IMR-90 (cell line): ENCODE data around the gene CLN3. TPM values are rescaled to one million over a fixed set of nuclear protein-coding genes. Genes with fewer than 3 reads are reported as not detected.

Experiments used
- ATAC-seq: fragments of 200-7000 bp; cut with Tn5 transposase; 2 replicates; pipeline ENCODE4 v1.9.1; 2020; ENCODE audit warnings: low read depth, mild to moderate bottlenecking, moderate library complexity
- BruUV-seq: library from RNA; stranded (reverse); fragments of 400-500 nt; replicated peaks from 2 replicates; lab custom pipeline; 2021; lab: Mats Ljungman, UMichigan
- CTCF ChIA-PET: fragments of 300-600 bp; formaldehyde crosslinking; extraction: SDS; loops from one replicate; lab custom pipeline; 2021; ENCODE audit warnings: antibody characterized with exemption; lab: Yijun Ruan, JAX
- POLR2A ChIA-PET: fragments of 300-600 bp; sonication (Branson Sonifier 250); formaldehyde crosslinking; loops from one replicate; lab custom pipeline; 2022; ENCODE audit warnings: antibody characterized with exemption; ENCODE audit not compliant: unreplicated experiment; lab: Charles Lee
- DNase-seq: peaks from one replicate; pipeline ENCODE4 v3.0.0; 2013
- H2AFZ ChIP-seq: replicated peaks from 2 replicates; pipeline ENCODE3; 2013; ENCODE audit warnings: low read length, mild to moderate bottlenecking; ENCODE audit not compliant: poor library complexity
- H2AK5ac ChIP-seq: 2 replicates; pipeline ENCODE4 v1.6.1; 2013; ENCODE audit warnings: low read depth, low read length, inconsistent platforms
- H2AK9ac ChIP-seq: replicated peaks from 2 replicates; pipeline ENCODE3; 2013; ENCODE audit warnings: mild to moderate bottlenecking, low read depth, low read length, moderate library complexity; ENCODE audit not compliant: poor library complexity
- H2BK120ac ChIP-seq: 2 replicates; pipeline ENCODE4 v1.6.1; 2013; ENCODE audit warnings: low read depth, low read length, inconsistent platforms
- H2BK15ac ChIP-seq: 3 replicates; pipeline ENCODE4 v1.6.1; 2013; ENCODE audit warnings: low read depth, low read length, inconsistent platforms
- H2BK20ac ChIP-seq: 2 replicates; pipeline ENCODE4 v1.6.1; 2013; ENCODE audit warnings: low read depth, mild to moderate bottlenecking, inconsistent platforms, low read length, moderate library complexity
- H2BK5ac ChIP-seq: 2 replicates; pipeline ENCODE4 v1.6.1; 2013; ENCODE audit warnings: mild to moderate bottlenecking, low read depth, low read length, inconsistent platforms; ENCODE audit not compliant: poor library complexity, severe bottlenecking
- H3K14ac ChIP-seq: replicated peaks from 2 replicates; pipeline ENCODE4 v1.6.1; 2013; ENCODE audit warnings: low read depth, low read length, inconsistent platforms
- H3K18ac ChIP-seq: 2 replicates; pipeline ENCODE4 v1.6.1; 2013; ENCODE audit warnings: low read depth, low read length, control low read depth
- H3K23ac ChIP-seq: 2 replicates; pipeline ENCODE4 v1.6.1; 2013; ENCODE audit warnings: low read depth, low read length, inconsistent platforms
- H3K27ac ChIP-seq: 2 replicates; pipeline ENCODE4 v1.5.1; 2013; ENCODE audit warnings: mild to moderate bottlenecking, control low read depth, low read length; ENCODE audit not compliant: insufficient read depth
- H3K27me3 ChIP-seq: 2 replicates; pipeline ENCODE4 v1.6.1; 2013; ENCODE audit warnings: low read length; ENCODE audit not compliant: control insufficient read depth, insufficient read depth
- H3K36me3 ChIP-seq: 2 replicates; pipeline ENCODE4 v1.6.1; 2013; ENCODE audit warnings: low read length, mixed read lengths; ENCODE audit not compliant: control insufficient read depth, insufficient read depth
- H3K4ac ChIP-seq: 2 replicates; pipeline ENCODE4 v1.6.1; 2013; ENCODE audit warnings: low read depth, low read length, inconsistent platforms
- H3K4me1 ChIP-seq: 2 replicates; pipeline ENCODE4 v1.6.1; 2013; ENCODE audit warnings: low read length, mixed read lengths; ENCODE audit not compliant: control insufficient read depth, insufficient read depth
- H3K4me2 ChIP-seq: 2 replicates; pipeline ENCODE4 v1.6.1; 2013; ENCODE audit warnings: low read depth, mild to moderate bottlenecking, control low read depth, low read length, moderate library complexity
- H3K4me3 ChIP-seq: 2 replicates; pipeline ENCODE4 v1.5.1; 2013; ENCODE audit warnings: low read depth, mild to moderate bottlenecking, control low read depth, low read length, moderate library complexity; ENCODE audit not compliant: insufficient read depth
- H3K56ac ChIP-seq: 2 replicates; pipeline ENCODE4 v1.6.1; 2013; ENCODE audit warnings: low read length, inconsistent platforms; ENCODE audit not compliant: insufficient read depth; ENCODE audit errors: extremely low read depth
- H3K79me1 ChIP-seq, 2 experiments: 2 replicates each; pipeline ENCODE4 v1.6.1; 2013; ENCODE audit warnings: low read length in 2 of 2, inconsistent platforms in 1 of 2, low read depth in 1 of 2
- H3K9ac ChIP-seq: 2 replicates; pipeline ENCODE4 v1.6.1; 2013; ENCODE audit warnings: low read depth, low read length, control low read depth
- H3K9me1 ChIP-seq: 2 replicates; pipeline ENCODE4 v1.6.1; 2013; ENCODE audit warnings: low read length, inconsistent platforms; ENCODE audit not compliant: insufficient read depth
- H3K9me3 ChIP-seq: 2 replicates; pipeline ENCODE4 v1.6.1; 2013; ENCODE audit warnings: low read length; ENCODE audit not compliant: control insufficient read depth, insufficient read depth
- H4K20me1 ChIP-seq: 2 replicates; pipeline ENCODE4 v1.6.1; 2013; ENCODE audit warnings: low read length, inconsistent platforms; ENCODE audit not compliant: insufficient read depth
- H4K5ac ChIP-seq: 2 replicates; pipeline ENCODE4 v1.6.1; 2013; ENCODE audit warnings: mild to moderate bottlenecking, low read depth, low read length, control low read depth
- H4K8ac ChIP-seq, 2 experiments: 2 replicates each; pipeline ENCODE4 v1.6.1; 2013; ENCODE audit warnings: low read depth in 2 of 2, low read length in 2 of 2, control low read depth in 1 of 2, inconsistent platforms in 1 of 2
- H4K91ac ChIP-seq: 2 replicates; pipeline ENCODE4 v1.6.1; 2013; ENCODE audit warnings: low read depth, low read length, inconsistent platforms; ENCODE audit not compliant: insufficient read depth
- MAFK ChIP-seq: IDR thresholded peaks from 2 replicates; pipeline ENCODE4 v1.6.1; 2012; ENCODE audit warnings: low read depth, low read length, improper control_type of control experiment
- MAZ ChIP-seq: IDR thresholded peaks from 2 replicates; pipeline ENCODE4 v1.6.1; 2012; ENCODE audit warnings: low read depth, mild to moderate bottlenecking, low read length, improper control_type of control experiment, moderate library complexity, borderline replicate concordance
- WGBS, 2 experiments: methylation state at CpG; one replicate each; pipeline versions ENCODE4 v1.1.5 to v1.1.7; 2013; ENCODE audit warnings: missing lambda C conversion rate in 2 of 2; ENCODE audit not compliant: insufficient read length in 1 of 2; ENCODE audit errors: extremely low coverage in 2 of 2; 5-methylcytosine and 5-hydroxymethylcytosine counted together
- dilution Hi-C: fragments of 300-500 bp; cut with HindIII; formaldehyde crosslinking; loops from one replicate; pipeline ENCODE4 v1.14.3; 2018; ENCODE audit warnings: low sequenced_read_pairs; ENCODE audit not compliant: unreplicated experiment
- in situ Hi-C: fragments of 300-500 bp; cut with MboI; formaldehyde crosslinking; loops from 3 replicates; pipeline ENCODE4 v1.14.3; 2019; ENCODE audit warnings: low sequenced_read_pairs, inconsistent platforms, mixed read lengths
- intact Hi-C: fragments of 100-400 bp; cut with micrococcal nuclease; formaldehyde crosslinking; loops from 2 replicates; pipeline ENCODE4 v1.10.0; 2022
- polyA plus RNA-seq, 3 experiments: library from polyadenylated mRNA; depleted of rRNA; stranded (reverse); fragments of >200 nt; gene quantifications; 2 replicates each; pipeline ENCODE4 v1.2.3, GENCODE V29; 2012; ENCODE audit warnings: low replicate concordance in 1 of 3
- total RNA-seq: library from RNA; depleted of rRNA; stranded (reverse); fragments of >200 nt; gene quantifications from 2 replicates; pipeline ENCODE4 v1.2.3, GENCODE V29; 2012

CLN3 gene
- total and polyA plus RNA-seq, 2 of the 4 experiments (the other 2 are of a cell fraction) = 3.9 to 15.9 TPM

DNA sequence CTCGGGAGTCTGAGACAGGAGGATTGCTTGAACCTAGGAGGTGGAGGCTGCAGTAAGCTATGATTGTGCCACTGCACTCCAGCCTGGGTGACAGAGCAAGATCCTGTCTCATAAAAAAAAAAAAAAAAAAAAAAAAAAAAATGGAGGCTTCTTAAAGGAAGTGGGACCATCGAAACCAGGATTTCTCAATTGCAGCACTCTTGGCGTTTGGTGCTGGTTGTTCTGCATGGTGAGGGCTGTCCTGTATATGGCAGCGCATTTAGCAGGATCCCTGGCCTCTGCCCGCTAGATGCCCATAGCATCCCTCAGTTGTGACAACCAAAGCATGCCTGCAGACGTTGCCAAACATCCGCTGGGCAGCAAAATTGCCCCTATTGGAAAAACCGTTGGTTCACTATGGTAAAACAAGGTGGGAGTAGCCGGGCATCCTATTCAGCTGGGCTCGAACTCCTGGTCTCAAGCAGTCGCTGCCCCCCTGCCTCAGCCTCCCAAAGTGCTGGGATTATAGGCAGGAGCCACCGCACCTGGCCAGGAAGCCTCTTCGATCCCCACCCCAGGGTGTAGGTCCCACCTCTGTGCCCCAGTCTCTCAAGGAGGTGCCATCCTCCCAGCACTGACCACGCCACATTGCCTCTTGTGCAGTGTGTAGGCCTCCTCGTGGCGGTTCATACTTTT, 13.2 kb downstream of the CLN3 start:
- no peak overlapping the region for H3K27ac ChIP-seq
- H3K18ac ChIP-seq = no peak overlapping the region
- H2BK15ac ChIP-seq = no peak overlapping the region
- DNase-seq = no peak
- H3K4me2 ChIP-seq = no peak overlapping the region
- no peak for ATAC-seq
- H3K4me3 ChIP-seq = no peak overlapping the region
- TF ChIP-seq MAZ = no peak
- no peak for TF ChIP-seq MAFK
- no peaks in the 10 kb centered on the region for H4K20me1 ChIP-seq
- H4K8ac ChIP-seq = no peak overlapping the region
- H3K27me3 ChIP-seq = no peaks in the 10 kb centered on the region
- POLR2A ChIA-PET = no interaction called here
- 89% methylated on average over 7 of the region's 16 CpGs; no CpG with 5 or more reads in 1 of the 2 experiments for WGBS, 2 experiments
- H4K5ac ChIP-seq = no peak overlapping the region
- no peak overlapping the region for H2BK120ac ChIP-seq
- H2BK5ac ChIP-seq = no peak overlapping the region
- CTCF ChIA-PET = no interaction called here
- no peak overlapping the region for H3K14ac ChIP-seq
- no peak overlapping the region for H2AK5ac ChIP-seq
- H3K79me1 ChIP-seq = no peaks in the 10 kb centered on the region
- H3K9ac ChIP-seq = no peak overlapping the region
- no peaks in the 10 kb centered on the region for H3K9me3 ChIP-seq
- H3K23ac ChIP-seq = no peak overlapping the region
- no peak overlapping the region for H2AFZ ChIP-seq
- in situ Hi-C loops (no loop called here), intact Hi-C loops (no loop called here), dilution Hi-C loops (no loop called here)
- no peak overlapping the region for H2AK9ac ChIP-seq
- no TSS peak for BruUV-seq
- H3K4me1 ChIP-seq = no peaks in the 10 kb centered on the region
- 0 out of 2 replicates have a peak, but pooled peaks cover 3% of the 10 kb centered on the region for H3K9me1 ChIP-seq
- no peak overlapping the region for H3K4ac ChIP-seq
- H3K36me3 ChIP-seq = peaks cover 27% of the 10 kb centered on the region
- no peak overlapping the region for H2BK20ac ChIP-seq
- H4K91ac ChIP-seq = no peak overlapping the region
- H3K56ac ChIP-seq = no peak overlapping the region
